SU-DHL-6 (cell line): ENCODE data around the gene AP2A2.

Experiments
- H2AFZ ChIP-seq: fragments of 200-600 bp; sonication (generic); 2 replicates; pipeline ENCODE4 v1.6.1; 2014; ENCODE audit warnings: low read depth, mild to moderate bottlenecking, moderate library complexity, mixed read lengths, antibody characterized with exemption, low read length; ENCODE audit not compliant: severe bottlenecking
- H3F3A ChIP-seq: fragments of 200-600 bp; shearing (Covaris generic); 2 replicates; pipeline ENCODE4 v1.6.0; 2016; ENCODE audit warnings: antibody characterized with exemption, mild to moderate bottlenecking; ENCODE audit not compliant: insufficient read depth
- H3K27ac ChIP-seq: fragments of 200-600 bp; sonication (generic); 2 replicates; pipeline ENCODE4 v1.5.1; 2016; ENCODE audit warnings: low read depth, mild to moderate bottlenecking, low read length, moderate library complexity, mixed read lengths
- H3K27me3 ChIP-seq: fragments of 200-600 bp; sonication (generic), shearing (Covaris generic); 2 replicates; pipeline ENCODE4 v1.6.0; 2014; ENCODE audit warnings: mild to moderate bottlenecking, low read length
- H3K36me3 ChIP-seq: fragments of 200-600 bp; sonication (generic); 2 replicates; pipeline ENCODE4 v1.6.1; 2014; ENCODE audit warnings: mild to moderate bottlenecking, low read length, mixed read lengths
- H3K4me2 ChIP-seq: fragments of 300-600, 200-600 bp; shearing (Covaris generic), sonication (generic); 2 replicates; pipeline ENCODE4 v1.6.0; 2014; ENCODE audit warnings: low read length, low read depth, mild to moderate bottlenecking; ENCODE audit not compliant: poor library complexity, severe bottlenecking
- H3K4me3 ChIP-seq: fragments of 200-600 bp; sonication (generic); 2 replicates; pipeline ENCODE4 v1.5.1; 2014; ENCODE audit warnings: antibody characterized with exemption, low read length, mild to moderate bottlenecking, mixed read lengths; ENCODE audit not compliant: insufficient read depth, poor library complexity, severe bottlenecking
- H3K79me2 ChIP-seq: fragments of 200-600 bp; sonication (generic); 2 replicates; pipeline ENCODE4 v1.6.1; 2014; ENCODE audit warnings: mild to moderate bottlenecking, low read length, moderate library complexity; ENCODE audit not compliant: insufficient read depth
- H3K9ac ChIP-seq: fragments of 200-600 bp; sonication (generic); 2 replicates; pipeline ENCODE4 v1.7.0; 2014; ENCODE audit warnings: mild to moderate bottlenecking, low read length
- H3K9me2 ChIP-seq: fragments of 200-600 bp; sonication (generic); replicated peaks from 2 replicates; pipeline ENCODE4 v1.6.1; 2014; ENCODE audit warnings: low read length; ENCODE audit not compliant: insufficient read depth
- H3K9me3 ChIP-seq: fragments of 200-600 bp; sonication (generic); 2 replicates; pipeline ENCODE4 v1.6.1; 2014; ENCODE audit warnings: low read length, mixed read lengths; ENCODE audit not compliant: insufficient read depth
- H4K20me1 ChIP-seq: fragments of 200-600 bp; sonication (generic); 2 replicates; pipeline ENCODE4 v1.6.1; 2014; ENCODE audit warnings: low read depth, mild to moderate bottlenecking, antibody characterized with exemption, low read length, moderate library complexity, mixed read lengths
- EZH2phosphoT487 ChIP-seq: fragments of 200-600 bp; sonication (generic), shearing (Covaris generic); conservative IDR thresholded peaks from 2 replicates; pipeline ENCODE4 v1.6.1; 2018; ENCODE audit warnings: mild to moderate bottlenecking, antibody characterized with exemption, low read length, moderate library complexity, mixed read lengths
- TF ChIP-seq, protein P1 (sequence below): fragments of 200-600 bp; sonication (generic); IDR thresholded peaks from one replicate; pipeline ENCODE4 v1.5.1; 2017; ENCODE audit warnings: antibody characterized with exemption, mild to moderate bottlenecking, low read length, moderate library complexity; ENCODE audit not compliant: insufficient read depth, poor library complexity, severe bottlenecking

The AP2A2 gene

DNA sequence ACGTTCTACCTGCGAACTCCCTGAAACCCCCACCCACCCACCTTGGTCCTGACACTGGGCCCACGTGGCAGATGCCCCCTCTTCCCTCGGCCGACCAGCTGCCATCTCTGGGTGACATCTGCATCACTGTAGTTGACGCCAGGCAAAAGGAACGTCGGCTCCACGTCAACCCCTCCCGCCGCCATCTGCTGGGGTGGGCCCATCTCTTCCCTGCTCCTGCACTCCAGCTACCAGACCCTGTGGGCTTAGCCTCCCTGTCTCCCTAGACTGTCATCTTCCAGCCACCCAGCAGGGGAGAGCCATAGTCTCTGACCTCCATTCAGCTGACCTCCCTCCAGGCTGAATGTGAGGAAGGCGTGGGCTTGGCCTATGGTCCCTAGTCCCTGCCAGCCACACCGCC is 36.4 kb upstream of the AP2A2 start:
- Histone ChIP-seq H3K9me2 (no peaks in the 10 kb centered on the region), H3K4me3 (no peak overlapping the region), H2AFZ (no peak overlapping the region), H3K79me2 (no peaks in the 10 kb centered on the region), H3K36me3 (no peaks in the 10 kb centered on the region), H3K27me3 (no peaks in the 10 kb centered on the region), H4K20me1 (no peaks in the 10 kb centered on the region), H3F3A (no peaks in the 10 kb centered on the region), H3K9ac (no peak overlapping the region), H3K27ac (no peak overlapping the region), H3K4me2 (no peak overlapping the region), H3K9me3 (no peaks in the 10 kb centered on the region)
- TF ChIP-seq, protein P1, sequence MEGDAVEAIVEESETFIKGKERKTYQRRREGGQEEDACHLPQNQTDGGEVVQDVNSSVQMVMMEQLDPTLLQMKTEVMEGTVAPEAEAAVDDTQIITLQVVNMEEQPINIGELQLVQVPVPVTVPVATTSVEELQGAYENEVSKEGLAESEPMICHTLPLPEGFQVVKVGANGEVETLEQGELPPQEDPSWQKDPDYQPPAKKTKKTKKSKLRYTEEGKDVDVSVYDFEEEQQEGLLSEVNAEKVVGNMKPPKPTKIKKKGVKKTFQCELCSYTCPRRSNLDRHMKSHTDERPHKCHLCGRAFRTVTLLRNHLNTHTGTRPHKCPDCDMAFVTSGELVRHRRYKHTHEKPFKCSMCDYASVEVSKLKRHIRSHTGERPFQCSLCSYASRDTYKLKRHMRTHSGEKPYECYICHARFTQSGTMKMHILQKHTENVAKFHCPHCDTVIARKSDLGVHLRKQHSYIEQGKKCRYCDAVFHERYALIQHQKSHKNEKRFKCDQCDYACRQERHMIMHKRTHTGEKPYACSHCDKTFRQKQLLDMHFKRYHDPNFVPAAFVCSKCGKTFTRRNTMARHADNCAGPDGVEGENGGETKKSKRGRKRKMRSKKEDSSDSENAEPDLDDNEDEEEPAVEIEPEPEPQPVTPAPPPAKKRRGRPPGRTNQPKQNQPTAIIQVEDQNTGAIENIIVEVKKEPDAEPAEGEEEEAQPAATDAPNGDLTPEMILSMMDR, result no peak
- TF ChIP-seq EZH2phosphoT487, result no peak

DNA sequence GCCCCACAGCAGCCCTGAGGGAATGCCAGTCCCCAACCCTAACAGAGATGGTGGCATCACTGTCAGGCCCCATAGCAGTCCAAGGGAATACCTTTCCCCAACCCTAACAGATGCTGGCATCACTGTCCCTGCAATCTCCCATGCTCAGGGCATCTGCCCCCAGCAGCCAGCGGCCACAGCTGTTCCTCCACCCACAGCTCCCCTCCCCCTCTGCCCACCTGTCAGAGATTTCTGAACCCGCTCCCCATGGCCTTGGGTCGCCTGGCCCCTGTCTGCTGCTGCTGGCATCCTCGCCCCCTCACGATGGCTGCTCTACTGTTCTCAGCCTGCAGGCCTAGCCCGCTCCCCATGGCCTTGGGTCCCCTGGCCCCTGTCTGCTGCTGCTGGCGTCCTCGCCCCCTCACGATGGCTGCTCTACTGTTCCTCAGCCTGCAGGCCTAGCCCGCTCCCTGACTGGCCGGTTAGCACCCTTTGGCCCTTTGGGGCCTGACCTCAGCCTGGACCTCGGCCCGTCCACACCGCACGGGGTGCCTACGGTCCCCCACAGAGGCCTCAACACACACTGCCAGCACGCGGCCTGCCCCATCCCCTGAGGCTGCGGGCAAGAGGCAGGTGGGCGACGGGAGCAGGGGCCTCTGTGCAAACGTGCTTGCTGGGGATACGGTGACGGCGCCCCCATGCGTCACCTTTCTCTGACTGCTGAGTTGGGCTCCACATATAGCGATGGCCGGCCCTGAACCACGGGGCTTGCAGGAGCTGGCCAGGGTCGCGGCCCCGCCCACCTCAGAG is 35.8 kb upstream of the AP2A2 start:
- no peak overlapping the region for H3K4me2 ChIP-seq
- no peaks in the 10 kb centered on the region for H3K27me3 ChIP-seq
- no peak overlapping the region for H3K9ac ChIP-seq
- no peaks in the 10 kb centered on the region for H3K36me3 ChIP-seq
- no peaks in the 10 kb centered on the region for H3K79me2 ChIP-seq
- no peak overlapping the region for H3K4me3 ChIP-seq
- no peaks in the 10 kb centered on the region for H3F3A ChIP-seq
- TF ChIP-seq EZH2phosphoT487, result no peak
- TF ChIP-seq, protein P1, result no peak
- H2AFZ ChIP-seq, result no peak overlapping the region
- H4K20me1 ChIP-seq, result no peaks in the 10 kb centered on the region
- no peak overlapping the region for H3K27ac ChIP-seq
- no peaks in the 10 kb centered on the region for H3K9me3 ChIP-seq
- no peaks in the 10 kb centered on the region for H3K9me2 ChIP-seq

DNA sequence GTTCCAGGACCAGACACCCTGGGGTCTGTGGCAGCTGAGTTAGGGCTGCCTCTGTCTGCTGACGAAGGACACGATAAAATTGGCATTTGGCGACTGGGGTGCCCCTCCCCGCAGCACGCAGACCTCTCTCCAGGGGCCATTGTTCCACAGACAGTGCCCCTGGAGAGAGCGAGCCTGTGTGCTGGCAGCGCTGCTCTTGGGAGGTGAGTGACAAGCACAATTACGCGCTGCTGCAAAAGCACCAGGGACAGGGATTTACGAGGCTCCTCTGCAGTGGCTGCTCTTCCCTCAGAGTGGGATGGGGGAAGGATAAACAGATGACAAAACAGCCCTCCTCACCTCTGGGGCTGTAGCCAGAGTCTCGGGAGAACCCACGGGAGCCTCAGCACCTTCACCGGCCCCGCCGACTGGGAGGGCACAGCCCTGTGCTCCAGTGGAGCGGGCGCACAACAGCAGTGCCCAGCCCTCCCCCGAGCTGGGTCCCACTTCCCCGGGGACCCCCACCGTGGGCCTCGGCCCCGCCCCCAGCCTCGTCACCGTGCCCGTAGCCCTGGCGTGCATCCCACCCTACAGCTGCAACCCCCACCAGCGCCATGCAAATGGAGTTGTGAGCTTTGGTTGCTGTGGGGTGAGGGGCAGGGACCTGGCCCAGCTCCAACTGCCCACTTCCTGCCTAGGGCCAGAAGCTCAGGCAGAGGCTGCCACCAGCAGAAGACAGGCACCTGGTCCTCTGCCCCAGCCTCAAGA is 34.7 kb upstream of the AP2A2 start:
- no peaks in the 10 kb centered on the region for H4K20me1 ChIP-seq
- TF ChIP-seq, protein P1, result no peak
- TF ChIP-seq EZH2phosphoT487, result no peak
- H3K9me3 ChIP-seq, result no peaks in the 10 kb centered on the region
- no peaks in the 10 kb centered on the region for H3F3A ChIP-seq
- no peak overlapping the region for H3K4me3 ChIP-seq
- no peaks in the 10 kb centered on the region for H3K27me3 ChIP-seq
- no peak overlapping the region for H2AFZ ChIP-seq
- no peaks in the 10 kb centered on the region for H3K36me3 ChIP-seq
- H3K9ac ChIP-seq, result no peak overlapping the region
- no peaks in the 10 kb centered on the region for H3K9me2 ChIP-seq
- no peaks in the 10 kb centered on the region for H3K79me2 ChIP-seq
- H3K27ac ChIP-seq, result no peak overlapping the region
- no peak overlapping the region for H3K4me2 ChIP-seq
